HCT116 (cell line): ENCODE results near the gene NSRP1.

Experiments used
- CEBPB ChIP-seq: IDR thresholded peaks from 2 replicates; pipeline ENCODE4 v1.6.1; 2012; ENCODE audit warnings: low read depth
- ELF1 ChIP-seq: IDR thresholded peaks from 2 replicates; pipeline ENCODE4 v1.6.1; 2012; ENCODE audit warnings: low read depth, borderline replicate concordance
- EZH2 ChIP-seq: fragments of 200-600 bp; sonication (generic); IDR thresholded peaks from 2 replicates; pipeline ENCODE4 v1.6.1; 2017; ENCODE audit warnings: antibody characterized with exemption, mixed run types
- POLR2A ChIP-seq: IDR thresholded peaks from 2 replicates; pipeline ENCODE4 v1.7.0; 2011; ENCODE audit warnings: borderline replicate concordance; ENCODE audit not compliant: insufficient read depth, insufficient read length; ENCODE audit errors: extremely low read depth
- POLR2AphosphoS5 ChIP-seq: IDR thresholded peaks from 2 replicates; pipeline ENCODE4 v1.6.1; 2011; ENCODE audit warnings: mild to moderate bottlenecking, low read depth, low read length, moderate library complexity
- RAD21 ChIP-seq: IDR thresholded peaks from 2 replicates; pipeline ENCODE4 v1.6.1; 2012; ENCODE audit warnings: low read depth, mild to moderate bottlenecking
- SIN3A ChIP-seq: IDR thresholded peaks from 2 replicates; pipeline ENCODE4 v1.6.1; 2012; ENCODE audit warnings: low read depth
- TCF7L2 ChIP-seq: IDR thresholded peaks from 2 replicates; pipeline ENCODE4 v1.7.0; 2011; ENCODE audit warnings: borderline replicate concordance, inconsistent platforms; ENCODE audit not compliant: insufficient read depth, insufficient read length; ENCODE audit errors: extremely low read depth
- ZNF274 ChIP-seq: fragments of 200-500 bp; sonication (Bioruptor generic); IDR thresholded peaks from 2 replicates; pipeline ENCODE4 v1.6.1; 2014; ENCODE audit warnings: mild to moderate bottlenecking, low read depth, low read length, inconsistent platforms
- TF ChIP-seq, protein P1 (sequence below), 3 experiments: fragments of 200-600 bp in 1 of 3; sonication (generic) in 1 of 3; IDR thresholded peaks in 2 of 3; conservative IDR thresholded peaks in 1 of 3; 2 replicates each; pipeline ENCODE4 v1.5.1; 2012 to 2017; ENCODE audit warnings: low read depth in 2 of 3, low read length in 2 of 3, antibody characterized with exemption in 1 of 3, borderline replicate concordance in 1 of 3, control low read depth in 1 of 3, mild to moderate bottlenecking in 1 of 3, mixed read lengths in 1 of 3, mixed run types in 1 of 3, moderate library complexity in 1 of 3; ENCODE audit not compliant: insufficient read depth in 1 of 3
- TF ChIP-seq, protein P2 (sequence below): IDR thresholded peaks from 2 replicates; pipeline ENCODE4 v1.6.1; 2012
- TF ChIP-seq, protein P3 (sequence below): IDR thresholded peaks from 2 replicates; pipeline ENCODE4 v1.6.1; 2012; ENCODE audit warnings: low read depth

DNA sequence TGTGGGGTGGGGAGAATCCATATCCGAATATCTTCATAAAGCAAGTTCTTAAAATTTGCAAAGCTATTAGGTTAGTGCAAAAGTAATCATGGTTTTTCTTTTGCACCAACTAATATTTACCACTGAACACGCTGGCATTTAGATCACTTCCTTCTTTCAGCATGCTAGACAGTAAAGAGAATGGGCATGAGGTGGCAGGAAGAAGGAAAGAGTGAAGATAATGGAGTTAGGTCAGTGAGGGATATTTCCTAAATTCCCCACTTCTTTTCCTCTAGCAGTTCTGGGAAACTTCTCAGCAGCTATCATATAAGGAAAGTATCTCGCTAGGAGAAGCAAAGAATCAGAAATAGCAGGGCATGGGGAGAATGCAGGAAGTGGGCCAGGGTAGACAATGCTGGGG is 79.9 kb downstream of the NSRP1 start:
- TF ChIP-seq, protein P1, sequence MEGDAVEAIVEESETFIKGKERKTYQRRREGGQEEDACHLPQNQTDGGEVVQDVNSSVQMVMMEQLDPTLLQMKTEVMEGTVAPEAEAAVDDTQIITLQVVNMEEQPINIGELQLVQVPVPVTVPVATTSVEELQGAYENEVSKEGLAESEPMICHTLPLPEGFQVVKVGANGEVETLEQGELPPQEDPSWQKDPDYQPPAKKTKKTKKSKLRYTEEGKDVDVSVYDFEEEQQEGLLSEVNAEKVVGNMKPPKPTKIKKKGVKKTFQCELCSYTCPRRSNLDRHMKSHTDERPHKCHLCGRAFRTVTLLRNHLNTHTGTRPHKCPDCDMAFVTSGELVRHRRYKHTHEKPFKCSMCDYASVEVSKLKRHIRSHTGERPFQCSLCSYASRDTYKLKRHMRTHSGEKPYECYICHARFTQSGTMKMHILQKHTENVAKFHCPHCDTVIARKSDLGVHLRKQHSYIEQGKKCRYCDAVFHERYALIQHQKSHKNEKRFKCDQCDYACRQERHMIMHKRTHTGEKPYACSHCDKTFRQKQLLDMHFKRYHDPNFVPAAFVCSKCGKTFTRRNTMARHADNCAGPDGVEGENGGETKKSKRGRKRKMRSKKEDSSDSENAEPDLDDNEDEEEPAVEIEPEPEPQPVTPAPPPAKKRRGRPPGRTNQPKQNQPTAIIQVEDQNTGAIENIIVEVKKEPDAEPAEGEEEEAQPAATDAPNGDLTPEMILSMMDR (IDR thresholded peaks at IDR 0.05 in 2 of 3, conservative IDR thresholded peaks at IDR 0.05 in 1 of 3; ENCODE audit: borderline replicate concordance in 1 of 3, insufficient read depth in 1 of 3, low read depth in 2 of 3, low read length in 2 of 3) = no peak
- no peak for TF ChIP-seq ELF1
- no peak for TF ChIP-seq POLR2A
- TF ChIP-seq SIN3A = no peak
- TF ChIP-seq, protein P2, sequence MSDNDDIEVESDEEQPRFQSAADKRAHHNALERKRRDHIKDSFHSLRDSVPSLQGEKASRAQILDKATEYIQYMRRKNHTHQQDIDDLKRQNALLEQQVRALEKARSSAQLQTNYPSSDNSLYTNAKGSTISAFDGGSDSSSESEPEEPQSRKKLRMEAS = no peak
- no peak for TF ChIP-seq POLR2AphosphoS5
- no peak for TF ChIP-seq TCF7L2
- TF ChIP-seq ZNF274 = no peak
- TF ChIP-seq RAD21 = no peak
- TF ChIP-seq EZH2 = no peak
- TF ChIP-seq CEBPB = no peak
- TF ChIP-seq, protein P3, sequence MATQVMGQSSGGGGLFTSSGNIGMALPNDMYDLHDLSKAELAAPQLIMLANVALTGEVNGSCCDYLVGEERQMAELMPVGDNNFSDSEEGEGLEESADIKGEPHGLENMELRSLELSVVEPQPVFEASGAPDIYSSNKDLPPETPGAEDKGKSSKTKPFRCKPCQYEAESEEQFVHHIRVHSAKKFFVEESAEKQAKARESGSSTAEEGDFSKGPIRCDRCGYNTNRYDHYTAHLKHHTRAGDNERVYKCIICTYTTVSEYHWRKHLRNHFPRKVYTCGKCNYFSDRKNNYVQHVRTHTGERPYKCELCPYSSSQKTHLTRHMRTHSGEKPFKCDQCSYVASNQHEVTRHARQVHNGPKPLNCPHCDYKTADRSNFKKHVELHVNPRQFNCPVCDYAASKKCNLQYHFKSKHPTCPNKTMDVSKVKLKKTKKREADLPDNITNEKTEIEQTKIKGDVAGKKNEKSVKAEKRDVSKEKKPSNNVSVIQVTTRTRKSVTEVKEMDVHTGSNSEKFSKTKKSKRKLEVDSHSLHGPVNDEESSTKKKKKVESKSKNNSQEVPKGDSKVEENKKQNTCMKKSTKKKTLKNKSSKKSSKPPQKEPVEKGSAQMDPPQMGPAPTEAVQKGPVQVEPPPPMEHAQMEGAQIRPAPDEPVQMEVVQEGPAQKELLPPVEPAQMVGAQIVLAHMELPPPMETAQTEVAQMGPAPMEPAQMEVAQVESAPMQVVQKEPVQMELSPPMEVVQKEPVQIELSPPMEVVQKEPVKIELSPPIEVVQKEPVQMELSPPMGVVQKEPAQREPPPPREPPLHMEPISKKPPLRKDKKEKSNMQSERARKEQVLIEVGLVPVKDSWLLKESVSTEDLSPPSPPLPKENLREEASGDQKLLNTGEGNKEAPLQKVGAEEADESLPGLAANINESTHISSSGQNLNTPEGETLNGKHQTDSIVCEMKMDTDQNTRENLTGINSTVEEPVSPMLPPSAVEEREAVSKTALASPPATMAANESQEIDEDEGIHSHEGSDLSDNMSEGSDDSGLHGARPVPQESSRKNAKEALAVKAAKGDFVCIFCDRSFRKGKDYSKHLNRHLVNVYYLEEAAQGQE = no peak
